GM21825 (cell line): Measurements from ENCODE around the gene KIF26B.

ENCODE experiments used
- ATAC-seq: cut with Tn5 transposase; IDR thresholded peaks from one replicate; pipeline ENCODE4 v1.9.1; 2021; ENCODE audit warnings: mild to moderate bottlenecking, moderate library complexity; ENCODE audit not compliant: unreplicated experiment

The KIF26B gene

GRCh38 chr1:245168906-245169305 is 14.1 kb downstream of the KIF26B start:
- no peak for ATAC-seq

GRCh38 chr1:245169376-245169775 is 14.6 kb downstream of the KIF26B start:
- ATAC-seq, result no peak

GRCh38 chr1:245172026-245172425 is 17.2 kb downstream of the KIF26B start:
- ATAC-seq, result no peak

GRCh38 chr1:245172829-245173228 is 18.0 kb downstream of the KIF26B start:
- no peak for ATAC-seq

- ATAC-seq, result no peak
These were observed 18.8 kb downstream of the KIF26B start for GRCh38 chr1:245173446-245174211.

GRCh38 chr1:245177071-245177900 is 22.5 kb downstream of the KIF26B start:
- no peak for ATAC-seq

- no peak for ATAC-seq
These were observed 24.9 kb downstream of the KIF26B start for GRCh38 chr1:245179706-245180105.

- no peak for ATAC-seq
These were observed 25.8 kb downstream of the KIF26B start for GRCh38 chr1:245180496-245181157.

- no peak for ATAC-seq
These were observed 26.4 kb downstream of the KIF26B start for GRCh38 chr1:245181158-245181517.

- ATAC-seq, result no peak
These were observed 27.2 kb downstream of the KIF26B start for GRCh38 chr1:245182028-245182427.

GRCh38 chr1:245183429-245183828 is 28.6 kb downstream of the KIF26B start:
- ATAC-seq, result no peak

GRCh38 chr1:245184779-245185178 is 30.0 kb downstream of the KIF26B start:
- no peak for ATAC-seq

GRCh38 chr1:245188403-245188802 is 33.6 kb downstream of the KIF26B start:
- ATAC-seq, result no peak

- ATAC-seq, result no peak
These were observed 40.6 kb downstream of the KIF26B start for GRCh38 chr1:245195398-245195797.

- no peak for ATAC-seq
These were observed 42.3 kb downstream of the KIF26B start for GRCh38 chr1:245197121-245197520.

GRCh38 chr1:245197911-245198379 is 43.2 kb downstream of the KIF26B start:
- ATAC-seq, result no peak

GRCh38 chr1:245198748-245199516 is 44.1 kb downstream of the KIF26B start:
- ATAC-seq, result no peak

GRCh38 chr1:245200146-245200545 is 45.4 kb downstream of the KIF26B start:
- ATAC-seq, result no peak

- ATAC-seq, result no peak
These were observed 46.4 kb downstream of the KIF26B start for GRCh38 chr1:245201201-245201600.

- ATAC-seq, result no peak
These were observed 47.0 kb downstream of the KIF26B start for GRCh38 chr1:245201827-245202226.

GRCh38 chr1:245205396-245205795 is 50.6 kb downstream of the KIF26B start:
- no peak for ATAC-seq
